ENCODE results near the gene YKT6.

- TF ChIP-seq CTCF (IDR thresholded peaks at IDR 0.05) = no peak
- no peak for TF ChIP-seq POLR2AphosphoS5 (IDR thresholded peaks at IDR 0.05)
- no peak for TF ChIP-seq POLR2A (IDR thresholded peaks at IDR 0.05)
Measured at GRCh38 chr7:44172803-44173424, 27.9 kb upstream of the YKT6 start.
